Activated T-cell treated with anti-CD3 and anti-CD28 coated beads, Interleukin-2, amount 50 U/mL, for 24 hours (primary cell): ENCODE data around the gene LOXL4.
A peak's percentile ranks its signal among the peaks of the same experiment; 100 is the strongest.

Experiments
- DNase-seq: peaks from one replicate; pipeline ENCODE4 v3.0.0-alpha.2; 2020
- H3K27ac Mint-ChIP-seq: 2 replicates; pipeline ENCODE4 v1.8.0; 2020; ENCODE audit warnings: mild to moderate bottlenecking, mixed read lengths
- H3K27me3 Mint-ChIP-seq: 2 replicates; pipeline ENCODE4 v1.8.0; 2020; ENCODE audit warnings: mixed read lengths
- H3K36me3 Mint-ChIP-seq: 2 replicates; pipeline ENCODE4 v1.8.0; 2020; ENCODE audit warnings: low read depth, mixed read lengths
- H3K4me1 Mint-ChIP-seq: 2 replicates; pipeline ENCODE4 v1.8.0; 2020; ENCODE audit warnings: low read depth, mixed read lengths
- H3K4me3 Mint-ChIP-seq: 2 replicates; pipeline ENCODE4 v1.8.0; 2020; ENCODE audit warnings: mild to moderate bottlenecking, moderate library complexity, mixed read lengths
- H3K9me3 Mint-ChIP-seq: 2 replicates; pipeline ENCODE4 v1.8.0; 2020; ENCODE audit warnings: mixed read lengths

Gene LOXL4

DNA sequence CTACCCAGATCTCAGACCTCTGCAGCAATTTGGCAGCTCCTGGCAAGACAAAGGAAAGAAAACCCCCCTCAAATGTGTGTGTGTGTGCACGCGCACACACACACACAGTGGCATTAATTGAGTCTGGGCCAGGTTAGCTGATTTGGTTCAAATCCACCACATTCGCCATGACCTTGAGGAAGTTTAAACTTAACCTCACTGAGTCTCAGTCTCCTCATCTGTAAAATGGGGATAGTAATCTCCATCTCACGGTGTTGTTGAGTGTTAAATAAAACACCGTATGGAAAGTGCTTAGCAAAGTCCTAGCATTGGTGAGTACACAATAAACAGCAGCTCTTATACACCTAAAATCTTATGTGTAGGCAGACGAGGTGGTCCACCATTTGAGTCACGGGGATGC, 4.9 kb downstream of the LOXL4 start:
- no peak for DNase-seq
- peaks cover 19% of the 10 kb centered on the region for H3K27me3 Mint-ChIP-seq
- no peak overlapping the region for H3K27ac Mint-ChIP-seq
- peaks cover 3% of the 10 kb centered on the region for H3K36me3 Mint-ChIP-seq
- H3K4me3 Mint-ChIP-seq, result no peak overlapping the region
- H3K4me1 Mint-ChIP-seq, result no peaks in the 10 kb centered on the region
- no peaks in the 10 kb centered on the region for H3K9me3 Mint-ChIP-seq

DNA sequence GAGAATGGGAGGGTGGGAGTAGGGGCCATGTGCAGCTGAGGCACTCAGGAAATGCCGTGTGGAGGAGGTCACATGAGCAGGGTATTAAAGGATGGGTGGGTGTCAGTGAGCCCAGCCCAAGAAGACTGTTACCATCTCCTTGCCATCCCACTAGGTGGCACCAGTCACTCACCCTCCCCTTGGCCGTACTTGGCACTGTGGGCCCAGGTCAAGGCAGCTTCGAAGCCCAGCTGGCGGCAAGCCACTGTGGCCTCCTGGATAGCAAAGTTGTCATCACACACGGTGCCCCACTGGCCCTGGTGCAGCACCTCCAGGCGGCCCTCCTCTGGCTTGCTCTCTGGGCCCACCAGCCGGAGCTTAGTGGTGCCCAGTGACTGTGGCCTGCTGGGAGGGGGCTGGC, 5.4 kb downstream of the LOXL4 start:
- H3K27me3 Mint-ChIP-seq, result peaks cover 16% of the 10 kb centered on the region
- H3K27ac Mint-ChIP-seq, result no peak overlapping the region
- no peak overlapping the region for H3K4me3 Mint-ChIP-seq
- no peaks in the 10 kb centered on the region for H3K9me3 Mint-ChIP-seq
- DNase-seq, result no peak
- H3K4me1 Mint-ChIP-seq, result no peaks in the 10 kb centered on the region
- peaks cover 3% of the 10 kb centered on the region for H3K36me3 Mint-ChIP-seq

DNA sequence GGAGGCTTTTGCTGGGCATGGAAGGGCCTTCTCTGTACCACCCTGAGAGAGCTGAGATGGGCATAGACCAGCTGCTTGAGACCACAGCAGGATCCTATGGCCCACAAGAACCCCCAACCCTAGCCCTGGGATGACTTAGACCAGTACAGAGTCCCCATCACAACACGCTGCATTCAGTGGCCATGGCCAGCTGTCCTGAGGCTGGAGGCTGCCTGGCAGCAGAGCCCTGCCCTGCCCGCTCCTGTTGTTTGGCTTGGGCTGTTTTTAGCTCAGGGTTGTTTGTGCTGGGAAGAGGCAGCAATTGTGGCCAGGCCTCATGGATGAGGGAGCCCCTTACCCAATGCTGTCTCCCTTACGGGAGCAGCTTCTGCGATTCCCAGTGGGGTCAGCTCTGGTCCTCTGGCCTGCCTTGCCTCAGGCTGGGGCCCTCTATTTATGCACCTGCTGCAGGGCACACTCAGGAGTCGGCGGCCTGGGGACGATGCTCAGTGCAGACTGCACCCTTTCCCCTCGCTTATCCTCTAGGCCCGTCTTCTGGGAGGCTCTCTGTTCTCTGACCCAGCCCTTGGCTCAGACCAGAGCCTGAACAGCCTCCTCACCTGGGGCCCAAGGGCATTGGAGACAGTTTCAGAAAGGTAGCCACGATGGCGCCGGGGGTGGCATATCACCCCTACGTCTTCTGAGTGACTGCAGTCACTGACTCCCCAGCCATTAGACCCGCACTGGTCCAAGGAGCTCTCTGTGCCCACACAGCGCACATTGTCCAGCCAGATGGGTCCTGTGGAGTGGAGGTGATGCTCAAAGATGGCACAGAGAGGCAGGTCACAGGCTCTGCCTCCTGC, 6.3 kb downstream of the LOXL4 start:
- no peak for DNase-seq
- Mint-ChIP-seq H3K36me3 (peaks cover 3% of the 10 kb centered on the region), H3K27ac (no peak overlapping the region), H3K9me3 (no peaks in the 10 kb centered on the region), H3K4me3 (no peak overlapping the region), H3K4me1 (no peaks in the 10 kb centered on the region), H3K27me3 (peaks cover 7% of the 10 kb centered on the region)

DNA sequence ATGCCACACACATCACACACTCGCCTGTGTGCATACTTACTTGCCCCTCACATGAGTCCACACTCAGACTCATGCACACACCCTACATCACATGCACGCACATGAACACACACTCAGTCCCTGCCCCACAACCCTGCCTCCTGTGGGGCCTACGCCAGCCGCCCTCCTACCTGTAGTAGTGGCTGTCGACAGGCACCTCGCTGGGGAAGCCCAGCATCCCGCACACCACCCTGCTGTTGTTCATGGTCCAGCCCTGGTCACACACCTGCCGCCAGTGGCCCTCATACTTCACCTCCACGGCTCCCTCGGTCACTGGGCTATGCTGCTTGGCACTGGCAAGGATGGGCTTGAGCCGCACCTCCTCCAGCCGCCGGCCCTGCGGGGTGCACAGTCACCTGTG, 7.2 kb downstream of the LOXL4 start:
- Mint-ChIP-seq H3K9me3 (no peaks in the 10 kb centered on the region), H3K27ac (no peak overlapping the region), H3K27me3 (no peaks in the 10 kb centered on the region), H3K4me1 (no peaks in the 10 kb centered on the region), H3K36me3 (peaks cover 8% of the 10 kb centered on the region), H3K4me3 (no peak overlapping the region)
- no peak for DNase-seq

DNA sequence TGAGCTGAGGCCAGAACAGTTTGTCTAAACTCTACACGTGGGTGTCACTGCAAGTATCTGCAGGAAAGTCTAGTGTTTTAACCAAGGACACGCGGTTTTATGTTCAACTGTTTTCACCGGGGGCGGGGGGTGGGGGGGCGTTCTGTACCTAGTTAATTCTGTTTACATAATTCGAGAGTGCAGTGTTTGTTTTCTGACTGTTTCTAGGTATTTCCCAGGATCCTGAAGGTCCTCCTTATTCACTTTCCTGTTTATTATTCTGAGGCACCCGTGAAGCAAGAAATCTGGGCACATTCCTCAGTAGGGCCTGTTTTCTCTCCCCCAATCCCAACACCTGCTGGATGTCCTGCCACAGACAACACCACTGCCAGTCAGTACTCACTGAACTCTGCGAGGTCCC, 7.6 kb downstream of the LOXL4 start:
- no peaks in the 10 kb centered on the region for H3K27me3 Mint-ChIP-seq
- peaks cover 12% of the 10 kb centered on the region for H3K36me3 Mint-ChIP-seq
- no peak for DNase-seq
- H3K9me3 Mint-ChIP-seq, result no peaks in the 10 kb centered on the region
- H3K4me3 Mint-ChIP-seq, result no peak overlapping the region
- H3K4me1 Mint-ChIP-seq, result no peaks in the 10 kb centered on the region
- H3K27ac Mint-ChIP-seq, result no peak overlapping the region

DNA sequence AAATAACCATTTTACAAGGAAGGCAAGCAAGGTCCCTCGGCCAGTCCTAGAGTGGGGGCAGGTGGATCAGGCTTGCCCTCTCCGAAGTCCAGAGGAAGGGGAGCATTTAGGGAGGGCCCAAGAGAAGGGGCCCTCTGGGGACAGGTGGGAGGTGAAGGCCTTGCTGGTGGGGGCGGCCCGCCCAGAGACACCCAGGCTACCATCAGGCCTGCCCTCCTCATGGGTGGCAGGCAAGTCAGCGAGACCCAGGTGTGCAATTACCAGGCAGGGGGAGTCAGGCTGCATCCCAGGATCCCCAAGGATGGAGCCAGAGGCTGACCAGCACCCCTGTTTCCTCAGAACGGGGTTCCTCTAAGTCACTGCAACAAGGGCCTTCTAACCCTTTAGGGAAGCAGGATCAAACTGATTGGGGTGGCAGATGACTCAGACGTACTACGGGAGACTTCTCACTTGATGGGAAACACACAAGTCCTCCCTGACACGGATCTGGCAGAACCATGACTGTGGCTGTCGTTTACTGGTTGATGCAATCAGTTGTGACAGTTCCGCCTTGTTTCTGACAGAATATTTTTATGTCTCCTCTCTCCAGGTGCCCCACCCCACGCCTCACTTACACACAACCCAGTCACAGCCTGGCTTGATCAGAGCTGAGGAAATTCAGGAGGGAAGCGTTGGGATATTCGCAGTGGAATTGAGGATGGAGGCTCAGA, 8.2 kb downstream of the LOXL4 start:
- no peaks in the 10 kb centered on the region for H3K9me3 Mint-ChIP-seq
- H3K4me1 Mint-ChIP-seq, result no peaks in the 10 kb centered on the region
- no peaks in the 10 kb centered on the region for H3K27me3 Mint-ChIP-seq
- H3K4me3 Mint-ChIP-seq, result no peak overlapping the region
- H3K36me3 Mint-ChIP-seq, result peaks cover 15% of the 10 kb centered on the region
- peak overlapping the region; percentile 4 for H3K27ac Mint-ChIP-seq
- no peak for DNase-seq

DNA sequence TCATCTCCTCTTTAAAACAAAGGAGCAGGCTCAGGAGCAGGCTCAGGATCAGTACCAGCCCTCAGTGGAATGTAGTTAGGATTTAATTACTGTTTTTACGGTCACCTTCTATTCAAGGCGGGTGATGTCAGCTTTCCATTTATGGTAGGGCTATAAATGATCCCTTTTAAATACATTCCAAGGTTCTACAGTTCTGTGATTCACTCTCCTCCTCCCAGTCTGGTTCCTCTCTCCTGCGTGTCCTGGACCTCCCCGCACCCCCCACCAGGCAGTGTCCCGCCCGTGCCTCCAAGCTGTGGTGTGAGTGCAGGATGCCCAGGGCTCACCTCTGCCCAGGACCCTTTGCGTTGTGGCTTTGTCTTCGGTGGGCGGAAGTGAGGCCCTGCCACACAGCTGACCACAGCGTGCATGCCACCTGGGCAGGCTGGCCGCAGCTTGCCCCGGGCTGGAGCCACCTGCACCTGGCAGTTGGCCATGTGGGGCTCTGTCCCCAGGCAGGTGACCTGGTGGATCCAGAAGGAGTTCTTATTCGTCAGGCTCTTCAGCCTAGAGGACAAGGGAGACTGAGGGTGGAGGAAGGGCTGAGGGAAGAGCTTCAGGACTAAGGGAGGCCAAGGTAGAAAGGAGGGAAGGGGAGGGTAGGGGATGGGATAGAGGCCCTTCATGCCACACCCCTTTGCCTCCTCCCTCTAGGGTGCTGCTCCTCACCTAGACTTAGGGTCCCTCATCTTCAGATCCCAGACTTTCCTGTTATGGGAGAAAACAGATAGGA, 9.1 kb downstream of the LOXL4 start:
- H3K4me1 Mint-ChIP-seq, result no peaks in the 10 kb centered on the region
- no peaks in the 10 kb centered on the region for H3K27me3 Mint-ChIP-seq
- no peak overlapping the region for H3K4me3 Mint-ChIP-seq
- DNase-seq, result no peak
- H3K9me3 Mint-ChIP-seq, result no peaks in the 10 kb centered on the region
- H3K27ac Mint-ChIP-seq, result no peak overlapping the region
- H3K36me3 Mint-ChIP-seq, result peaks cover 15% of the 10 kb centered on the region

DNA sequence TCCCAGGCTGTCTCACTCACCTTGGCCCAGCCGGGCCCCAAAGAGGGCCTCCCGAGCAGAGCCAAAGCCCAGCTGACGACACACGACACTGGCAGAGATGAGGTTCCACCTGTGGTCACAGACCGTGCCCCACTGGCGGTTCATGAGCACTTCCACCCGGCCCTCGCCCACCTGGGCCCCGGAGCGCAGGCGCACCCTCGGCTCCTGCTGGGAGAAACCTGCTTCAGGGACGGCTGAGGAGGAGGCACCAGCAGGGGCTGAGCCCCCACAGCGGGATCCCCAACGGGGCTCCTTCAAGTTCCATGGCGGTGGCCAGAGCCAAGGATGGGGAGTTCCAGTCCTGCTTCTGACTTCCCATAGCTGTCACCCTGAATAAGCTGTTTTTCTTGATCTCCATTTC, 10.0 kb downstream of the LOXL4 start:
- no peak for DNase-seq
- no peak overlapping the region for H3K27ac Mint-ChIP-seq
- no peaks in the 10 kb centered on the region for H3K27me3 Mint-ChIP-seq
- peaks cover 15% of the 10 kb centered on the region for H3K36me3 Mint-ChIP-seq
- H3K4me1 Mint-ChIP-seq, result no peaks in the 10 kb centered on the region
- H3K4me3 Mint-ChIP-seq, result no peak overlapping the region
- no peaks in the 10 kb centered on the region for H3K9me3 Mint-ChIP-seq

DNA sequence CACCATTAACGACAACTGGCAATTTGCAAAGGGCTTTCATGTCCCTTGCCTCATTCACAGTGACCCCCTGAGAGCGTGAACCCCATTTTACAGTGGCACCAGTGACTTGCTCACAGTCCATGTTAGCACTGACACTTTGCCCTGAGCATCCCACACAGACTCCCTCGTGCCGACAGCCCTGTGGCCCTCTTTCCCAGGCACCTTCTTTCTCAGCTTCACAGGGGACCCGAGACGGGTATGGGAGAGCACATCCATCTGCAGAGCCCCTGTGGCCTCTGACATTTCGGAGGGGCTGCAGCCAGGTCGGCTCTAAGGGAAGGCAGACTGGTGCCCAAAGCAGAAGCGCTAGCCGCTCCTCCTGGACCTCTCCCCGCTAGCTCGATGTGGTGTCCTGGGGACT, 10.8 kb downstream of the LOXL4 start:
- no peaks in the 10 kb centered on the region for H3K27me3 Mint-ChIP-seq
- no peak overlapping the region for H3K27ac Mint-ChIP-seq
- no peak overlapping the region for H3K4me3 Mint-ChIP-seq

DNA sequence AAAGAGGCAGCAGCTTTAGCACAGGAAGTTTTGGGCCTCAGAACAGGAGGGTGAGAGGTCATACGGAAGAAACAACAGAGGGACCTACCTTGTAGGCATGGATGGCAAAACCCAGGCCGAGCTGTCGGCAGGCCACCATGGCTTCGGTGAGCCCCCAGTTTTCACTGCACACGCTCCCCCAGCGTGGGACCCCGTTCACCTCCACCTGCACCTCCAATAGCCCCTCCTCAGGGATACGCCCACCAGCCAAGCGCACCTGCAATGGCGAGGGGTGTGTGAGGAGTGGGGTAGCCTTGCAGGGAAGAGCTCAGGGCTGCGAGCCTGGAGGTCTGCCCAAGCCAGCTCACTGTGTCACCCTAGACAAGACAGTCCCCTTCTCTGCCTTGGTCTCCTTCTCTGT, 11.3 kb downstream of the LOXL4 start:
- Mint-ChIP-seq H3K4me1 (no peaks in the 10 kb centered on the region), H3K9me3 (no peaks in the 10 kb centered on the region), H3K4me3 (no peak overlapping the region), H3K27ac (no peak overlapping the region), H3K36me3 (peaks cover 20% of the 10 kb centered on the region), H3K27me3 (no peaks in the 10 kb centered on the region)
- DNase-seq, result no peak

More for the DNA sequence above, 10.8 kb downstream of the LOXL4 start:
- peaks cover 15% of the 10 kb centered on the region for H3K36me3 Mint-ChIP-seq
- no peak for DNase-seq
- H3K9me3 Mint-ChIP-seq, result no peaks in the 10 kb centered on the region
- H3K4me1 Mint-ChIP-seq, result no peaks in the 10 kb centered on the region

DNA sequence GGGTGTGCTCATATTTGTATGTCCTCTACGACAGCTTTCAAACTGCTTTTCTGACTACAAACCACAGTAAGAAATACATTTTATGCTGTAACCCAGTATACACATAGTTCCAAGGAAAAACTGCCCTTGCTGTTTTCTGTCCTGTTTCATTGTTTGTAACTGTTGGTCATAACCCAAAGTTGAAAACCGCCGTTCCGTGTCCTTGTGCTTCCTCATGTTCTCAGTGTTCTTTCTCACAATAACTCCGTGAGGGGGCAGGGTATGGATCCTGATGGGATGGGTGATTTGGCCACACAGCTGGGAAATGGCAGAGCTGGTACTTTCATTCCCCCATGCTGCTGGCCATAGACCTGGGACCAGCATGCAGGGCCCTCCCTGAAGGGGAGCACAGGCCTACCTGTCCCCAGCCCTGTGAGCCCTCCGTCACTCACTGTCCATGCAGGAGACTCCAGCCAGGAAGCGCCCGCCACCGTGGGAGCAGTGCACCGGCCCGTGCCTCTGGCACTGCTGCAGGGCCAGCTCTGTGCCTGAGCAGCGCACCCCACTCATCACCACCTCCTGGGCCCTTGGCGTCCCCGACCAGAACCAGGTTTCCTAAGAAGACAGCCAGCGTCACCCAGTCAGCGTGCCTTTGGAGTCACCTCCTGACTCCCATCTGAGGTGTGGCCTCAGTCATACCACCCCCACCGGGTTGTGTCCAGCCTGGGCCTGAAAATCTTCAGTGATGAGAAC, 12.7 kb downstream of the LOXL4 start:
- H3K27me3 Mint-ChIP-seq, result no peaks in the 10 kb centered on the region
- DNase-seq, result no peak
- H3K9me3 Mint-ChIP-seq, result no peaks in the 10 kb centered on the region
- H3K27ac Mint-ChIP-seq, result no peak overlapping the region
- peaks cover 25% of the 10 kb centered on the region for H3K36me3 Mint-ChIP-seq
- H3K4me1 Mint-ChIP-seq, result no peaks in the 10 kb centered on the region
- no peak overlapping the region for H3K4me3 Mint-ChIP-seq

DNA sequence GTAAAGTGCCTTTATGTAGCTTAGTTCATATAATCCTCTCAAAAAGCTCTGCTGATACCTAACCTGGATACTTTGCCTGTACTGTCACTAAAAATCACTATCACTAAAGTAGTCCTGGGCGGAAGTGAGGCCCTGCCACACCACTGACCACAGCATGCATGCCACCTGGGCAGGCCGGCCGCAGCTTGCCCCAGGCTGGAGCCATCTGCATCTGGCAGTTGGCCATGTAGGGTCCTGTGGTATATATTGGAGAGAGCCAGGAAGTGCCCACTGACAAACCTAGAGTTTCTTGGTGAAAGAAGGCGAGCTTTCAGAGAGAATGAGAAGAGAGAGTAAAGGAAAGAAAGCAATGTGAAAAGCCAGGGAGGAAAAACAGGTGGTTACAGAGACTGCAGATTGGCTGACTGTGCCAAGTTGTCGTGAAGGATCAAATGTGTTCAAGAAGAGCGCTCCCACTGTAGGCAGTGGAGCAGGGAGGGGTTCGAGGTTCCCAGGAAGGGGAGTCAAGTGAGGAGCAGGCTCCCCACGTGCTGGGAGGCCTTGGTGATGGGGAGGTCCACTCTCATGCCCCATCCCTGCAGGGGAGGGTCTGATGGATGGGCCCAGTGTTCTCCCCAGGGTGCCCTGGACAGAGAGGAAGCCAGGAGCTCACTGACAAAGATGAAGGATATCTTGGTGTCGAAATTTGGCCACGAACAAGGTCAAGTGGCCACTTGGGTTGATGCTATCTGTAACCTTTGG, 13.6 kb downstream of the LOXL4 start:
- no peak overlapping the region for H3K4me3 Mint-ChIP-seq
- no peak overlapping the region for H3K27ac Mint-ChIP-seq
- H3K9me3 Mint-ChIP-seq, result no peaks in the 10 kb centered on the region
- DNase-seq, result no peak
- peaks cover 34% of the 10 kb centered on the region for H3K36me3 Mint-ChIP-seq
- H3K4me1 Mint-ChIP-seq, result no peaks in the 10 kb centered on the region
- no peaks in the 10 kb centered on the region for H3K27me3 Mint-ChIP-seq

DNA sequence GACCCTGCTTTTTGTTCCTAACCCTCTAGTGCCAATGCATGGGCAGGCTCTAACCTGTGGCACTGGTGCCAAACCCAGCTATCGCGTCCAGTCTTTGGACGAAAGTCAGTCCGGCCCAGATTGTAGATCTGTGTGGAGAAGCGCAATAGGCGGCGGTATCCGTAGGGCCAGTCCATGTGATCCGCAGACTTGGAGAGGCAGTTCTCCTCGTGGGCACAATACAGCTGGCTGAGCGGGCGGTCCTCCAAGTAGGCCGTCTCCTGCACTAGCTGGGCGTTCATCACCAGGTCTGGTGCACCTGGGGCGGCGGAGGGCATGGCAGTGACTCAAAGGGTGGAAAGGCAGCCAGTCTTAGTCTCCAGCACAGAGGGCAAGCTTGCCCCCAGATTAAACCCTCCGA, 14.5 kb downstream of the LOXL4 start:
- Mint-ChIP-seq H3K4me3 (no peak overlapping the region), H3K36me3 (peaks cover 42% of the 10 kb centered on the region), H3K27me3 (no peaks in the 10 kb centered on the region), H3K9me3 (no peaks in the 10 kb centered on the region), H3K4me1 (no peaks in the 10 kb centered on the region), H3K27ac (no peak overlapping the region)
- DNase-seq, result no peak

DNA sequence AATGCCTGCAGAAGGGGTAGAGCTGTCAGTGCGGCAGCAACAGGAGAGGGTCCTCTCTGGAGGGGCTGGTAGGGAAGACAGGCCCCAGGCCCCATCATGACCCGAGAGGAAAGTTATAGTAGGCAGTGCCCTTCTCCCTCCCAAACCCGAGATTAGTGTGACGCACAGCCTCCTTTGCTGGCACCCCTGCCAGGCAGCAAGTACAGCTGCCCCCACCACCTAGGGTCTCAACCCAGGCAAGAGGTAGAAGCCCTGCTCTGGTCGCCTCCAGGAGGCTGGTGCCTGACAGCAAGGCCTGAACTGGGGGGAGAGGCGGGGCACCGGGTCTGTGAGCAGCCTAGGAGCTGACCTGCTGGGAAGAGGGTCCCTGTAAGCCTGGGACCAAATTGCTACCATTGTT, 15.5 kb downstream of the LOXL4 start:
- no peaks in the 10 kb centered on the region for H3K4me1 Mint-ChIP-seq
- peaks cover 52% of the 10 kb centered on the region for H3K36me3 Mint-ChIP-seq
- no peaks in the 10 kb centered on the region for H3K9me3 Mint-ChIP-seq
- no peak overlapping the region for H3K4me3 Mint-ChIP-seq
- no peaks in the 10 kb centered on the region for H3K27me3 Mint-ChIP-seq
- no peak overlapping the region for H3K27ac Mint-ChIP-seq
- no peak for DNase-seq
